ENCODE data around the gene RIC8B. TPM values are rescaled to one million over a fixed set of nuclear protein-coding genes. Genes with fewer than 3 reads are reported as not detected.
A peak's percentile ranks its signal among the peaks of the same experiment; 100 is the strongest.
"Not testable (repeated sequence)": the region's sequence is repeated elsewhere in the genome, so short reads cannot be mapped to it uniquely, and the experiment has no call there.

RIC8B gene, protein sequence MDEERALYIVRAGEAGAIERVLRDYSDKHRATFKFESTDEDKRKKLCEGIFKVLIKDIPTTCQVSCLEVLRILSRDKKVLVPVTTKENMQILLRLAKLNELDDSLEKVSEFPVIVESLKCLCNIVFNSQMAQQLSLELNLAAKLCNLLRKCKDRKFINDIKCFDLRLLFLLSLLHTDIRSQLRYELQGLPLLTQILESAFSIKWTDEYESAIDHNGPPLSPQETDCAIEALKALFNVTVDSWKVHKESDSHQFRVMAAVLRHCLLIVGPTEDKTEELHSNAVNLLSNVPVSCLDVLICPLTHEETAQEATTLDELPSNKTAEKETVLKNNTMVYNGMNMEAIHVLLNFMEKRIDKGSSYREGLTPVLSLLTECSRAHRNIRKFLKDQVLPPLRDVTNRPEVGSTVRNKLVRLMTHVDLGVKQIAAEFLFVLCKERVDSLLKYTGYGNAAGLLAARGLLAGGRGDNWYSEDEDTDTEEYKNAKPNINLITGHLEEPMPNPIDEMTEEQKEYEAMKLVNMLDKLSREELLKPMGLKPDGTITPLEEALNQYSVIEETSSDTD
- total RNA-seq (2021; fragmentation: NEBNext Ultra II Directional; extraction: Animal tissue kit (Norgen Biotek cat#: 25700)): 10 to 100 TPM in 4 of 6 experiments, 1 to 10 TPM in 2; 8.0 to 12.0 (median 10.2) TPM
- long read RNA-seq, partial matches to known transcripts: 0 of 4 reads
- long read RNA-seq, other reads (novel, unspliced or antisense): 4 of 4 reads

DNA sequence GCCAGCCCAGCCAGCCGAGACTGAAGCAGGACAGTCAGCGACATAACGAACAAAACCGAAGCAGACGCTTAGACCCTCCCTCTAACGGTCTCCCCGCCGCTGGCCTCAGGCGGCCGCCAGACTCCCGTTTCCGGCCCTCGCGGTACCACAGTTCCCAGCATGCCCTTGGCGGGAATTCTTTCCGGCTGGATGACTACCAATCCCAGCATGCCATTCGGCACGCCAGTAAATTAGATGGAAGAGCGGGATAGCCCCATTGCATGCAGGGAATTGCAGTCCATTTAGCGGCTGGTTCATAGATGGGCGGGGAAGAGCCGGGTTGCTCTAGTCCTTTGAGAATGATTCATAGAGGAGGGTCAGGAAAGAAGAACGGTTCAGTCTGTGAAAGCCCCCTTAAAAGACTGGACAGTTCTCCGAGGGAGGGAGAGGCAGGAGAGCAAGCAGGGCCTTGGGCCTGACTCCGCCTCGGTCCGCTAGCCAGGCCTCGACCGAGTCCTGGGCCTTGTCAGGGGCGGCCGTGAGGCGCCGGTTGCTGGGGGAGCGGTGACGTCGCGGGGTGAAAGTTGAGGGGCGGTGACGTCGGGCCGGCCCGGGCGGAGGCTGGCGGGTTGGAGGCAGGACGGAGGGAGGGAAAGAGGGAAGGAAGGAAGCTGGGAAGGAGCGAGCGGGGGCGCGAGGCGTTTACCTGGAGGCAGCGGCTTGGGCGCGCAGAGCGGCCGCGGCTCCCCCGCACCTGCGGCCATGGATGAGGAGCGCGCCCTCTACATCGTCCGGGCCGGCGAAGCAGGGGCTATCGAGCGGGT lies at the start of gene RIC8B:
RIC8B (plus strand) TSS at position 678 of the 803 bp plus-strand sequence; CDS start at position 742, 64 bp downstream.
- Mint-ChIP-seq H3K27me3 (ENCODE audit: insufficient read depth) (peaks cover 8% of the 10 kb centered on the region), H3K4me3 (peak within 1 kb of the TSS; percentile 97), H3K36me3 (ENCODE audit: low read depth) (no peaks in the 10 kb centered on the region), H3K4me1 (ENCODE audit: low read depth) (peaks cover 16% of the 10 kb centered on the region), H3K9me3 (no peaks in the 10 kb centered on the region), H3K27ac (peak within 1 kb of the TSS; percentile 100)
- TF ChIP-seq, protein P1, sequence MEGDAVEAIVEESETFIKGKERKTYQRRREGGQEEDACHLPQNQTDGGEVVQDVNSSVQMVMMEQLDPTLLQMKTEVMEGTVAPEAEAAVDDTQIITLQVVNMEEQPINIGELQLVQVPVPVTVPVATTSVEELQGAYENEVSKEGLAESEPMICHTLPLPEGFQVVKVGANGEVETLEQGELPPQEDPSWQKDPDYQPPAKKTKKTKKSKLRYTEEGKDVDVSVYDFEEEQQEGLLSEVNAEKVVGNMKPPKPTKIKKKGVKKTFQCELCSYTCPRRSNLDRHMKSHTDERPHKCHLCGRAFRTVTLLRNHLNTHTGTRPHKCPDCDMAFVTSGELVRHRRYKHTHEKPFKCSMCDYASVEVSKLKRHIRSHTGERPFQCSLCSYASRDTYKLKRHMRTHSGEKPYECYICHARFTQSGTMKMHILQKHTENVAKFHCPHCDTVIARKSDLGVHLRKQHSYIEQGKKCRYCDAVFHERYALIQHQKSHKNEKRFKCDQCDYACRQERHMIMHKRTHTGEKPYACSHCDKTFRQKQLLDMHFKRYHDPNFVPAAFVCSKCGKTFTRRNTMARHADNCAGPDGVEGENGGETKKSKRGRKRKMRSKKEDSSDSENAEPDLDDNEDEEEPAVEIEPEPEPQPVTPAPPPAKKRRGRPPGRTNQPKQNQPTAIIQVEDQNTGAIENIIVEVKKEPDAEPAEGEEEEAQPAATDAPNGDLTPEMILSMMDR (IDR thresholded peaks at IDR 0.05): no peak; the same call in 1 of the 2 replicates
- peak; percentile 99 for DNase-seq

DNA sequence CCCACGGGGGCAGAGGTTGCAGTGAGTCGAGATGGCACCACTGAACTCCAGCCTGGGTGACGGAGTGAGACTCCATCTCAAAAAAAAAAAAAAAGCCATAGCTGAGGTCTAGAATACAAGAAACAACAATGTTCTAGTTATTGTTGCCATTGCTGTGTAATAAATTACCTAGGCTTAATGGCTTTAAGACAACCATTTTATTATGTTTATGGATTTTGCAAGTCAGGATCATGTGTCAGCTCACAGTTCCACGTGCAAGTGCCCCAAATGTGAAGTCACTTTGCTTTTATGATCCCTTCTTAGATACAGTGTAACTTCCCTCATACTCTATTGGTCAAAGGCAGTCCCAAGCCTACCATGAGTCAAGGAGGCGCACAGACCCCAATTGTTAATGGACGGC lies 49.5 kb upstream of the RIC8B start:
- Mint-ChIP-seq H3K27me3 (ENCODE audit: insufficient read depth) (peaks cover 5% of the 10 kb centered on the region; the same call in 1 of the 2 replicates), H3K4me3 (no peak overlapping the region), H3K4me1 (ENCODE audit: low read depth) (no peaks in the 10 kb centered on the region), H3K9me3 (no peaks in the 10 kb centered on the region), H3K36me3 (ENCODE audit: low read depth) (no peaks in the 10 kb centered on the region), H3K27ac (no peak overlapping the region)
- DNase-seq: no peak
- TF ChIP-seq, protein P1 (IDR thresholded peaks at IDR 0.05): no peak

DNA sequence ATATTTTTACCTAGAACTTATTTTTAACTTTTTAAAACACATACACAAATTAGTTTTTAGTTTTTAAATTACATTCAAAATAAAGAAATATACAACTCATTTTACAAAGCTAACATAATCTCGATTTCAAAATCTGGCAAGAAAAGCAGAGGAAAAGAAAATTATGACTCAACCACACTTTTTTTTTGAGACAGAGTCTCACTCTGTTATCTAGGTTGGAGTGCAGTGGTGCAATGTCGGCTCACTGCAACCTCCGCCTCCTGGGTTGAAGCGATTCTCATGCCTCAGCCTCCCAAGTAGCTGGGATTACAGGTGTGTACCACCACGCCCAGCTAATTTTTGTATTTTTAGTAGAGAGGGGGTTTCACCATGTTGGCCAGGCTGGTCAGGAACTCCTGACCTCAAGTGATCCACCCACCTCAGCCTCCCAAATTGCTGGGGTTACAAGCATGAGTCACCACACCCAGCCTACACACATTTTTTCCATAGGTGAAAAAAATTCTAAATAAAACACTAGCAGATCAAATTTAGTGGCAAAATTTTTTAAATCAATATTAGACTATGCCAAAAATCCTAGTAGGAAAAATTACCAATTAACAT lies 47.8 kb upstream of the RIC8B start:
- H3K9me3 Mint-ChIP-seq; H3K27me3 Mint-ChIP-seq (ENCODE audit: insufficient read depth); H3K36me3 Mint-ChIP-seq (ENCODE audit: low read depth); DNase-seq; H3K4me1 Mint-ChIP-seq (ENCODE audit: low read depth); H3K27ac Mint-ChIP-seq; H3K4me3 Mint-ChIP-seq: not testable (repeated sequence)

DNA sequence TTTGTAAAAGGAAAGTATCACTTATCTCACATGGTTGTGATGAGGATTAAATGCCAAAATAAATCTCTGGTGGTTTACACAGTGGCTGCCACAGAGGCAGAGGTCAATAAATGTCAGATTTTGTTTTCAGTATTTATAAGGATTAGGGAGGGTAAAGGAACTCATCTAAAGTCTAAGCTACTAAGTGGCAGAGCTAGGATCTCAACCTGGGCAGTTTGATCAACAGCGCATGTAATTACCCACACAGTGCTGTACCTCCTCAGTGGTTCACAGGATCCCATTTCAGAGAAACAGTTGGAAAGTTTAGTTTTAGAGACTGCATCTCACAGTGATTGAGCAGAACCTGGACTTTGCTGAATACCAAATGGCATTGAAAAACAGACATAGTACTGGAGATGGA lies 44.9 kb upstream of the RIC8B start:
- H3K4me1 Mint-ChIP-seq (ENCODE audit: low read depth): no peaks in the 10 kb centered on the region
- no peaks in the 10 kb centered on the region; the same call in 1 of the 2 replicates for H3K27me3 Mint-ChIP-seq (ENCODE audit: insufficient read depth)
- TF ChIP-seq, protein P1 (IDR thresholded peaks at IDR 0.05): no peak
- H3K4me3 Mint-ChIP-seq: no peak overlapping the region
- no peak overlapping the region for H3K27ac Mint-ChIP-seq
- no peak for DNase-seq
- no peaks in the 10 kb centered on the region for H3K36me3 Mint-ChIP-seq (ENCODE audit: low read depth)
- H3K9me3 Mint-ChIP-seq: no peaks in the 10 kb centered on the region

DNA sequence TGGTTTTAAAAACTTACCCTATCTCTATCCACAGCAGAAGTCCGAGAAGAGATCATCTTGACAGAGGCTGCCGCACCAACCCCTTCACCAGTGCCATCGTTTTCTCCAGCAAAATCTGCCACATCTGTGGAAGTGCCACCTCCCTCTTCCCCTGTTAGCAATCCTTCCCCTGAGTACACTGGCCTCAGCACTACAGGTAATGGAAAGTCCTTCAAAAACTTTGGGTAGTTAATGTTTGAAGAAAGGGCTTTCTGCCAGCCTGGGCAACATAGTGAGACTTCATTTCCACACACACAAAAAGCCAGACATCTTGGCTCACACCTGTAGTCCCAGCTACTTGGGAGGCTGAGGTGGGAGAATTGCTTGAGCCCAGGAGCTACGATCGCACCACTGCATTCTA lies 41.6 kb upstream of the RIC8B start:
- no peak overlapping the region for H3K27ac Mint-ChIP-seq

More for the DNA sequence above, 41.6 kb upstream of the RIC8B start:
- H3K36me3 Mint-ChIP-seq (ENCODE audit: low read depth): no peaks in the 10 kb centered on the region
- no peaks in the 10 kb centered on the region for H3K9me3 Mint-ChIP-seq
- no peak for DNase-seq
- H3K27me3 Mint-ChIP-seq (ENCODE audit: insufficient read depth): peaks cover 3% of the 10 kb centered on the region
- TF ChIP-seq, protein P1 (IDR thresholded peaks at IDR 0.05): no peak
- H3K4me3 Mint-ChIP-seq: no peak overlapping the region
- no peaks in the 10 kb centered on the region for H3K4me1 Mint-ChIP-seq (ENCODE audit: low read depth)

Data from HFFc6 (cell line).